ENCODE measurements around the gene MSH5. TPM values are rescaled to one million over a fixed set of nuclear protein-coding genes. Genes with fewer than 3 reads are reported as not detected.

Gene MSH5
- total RNA-seq, 2 donors from 2014 or later = 35.7 to 57.2 TPM

DNA sequence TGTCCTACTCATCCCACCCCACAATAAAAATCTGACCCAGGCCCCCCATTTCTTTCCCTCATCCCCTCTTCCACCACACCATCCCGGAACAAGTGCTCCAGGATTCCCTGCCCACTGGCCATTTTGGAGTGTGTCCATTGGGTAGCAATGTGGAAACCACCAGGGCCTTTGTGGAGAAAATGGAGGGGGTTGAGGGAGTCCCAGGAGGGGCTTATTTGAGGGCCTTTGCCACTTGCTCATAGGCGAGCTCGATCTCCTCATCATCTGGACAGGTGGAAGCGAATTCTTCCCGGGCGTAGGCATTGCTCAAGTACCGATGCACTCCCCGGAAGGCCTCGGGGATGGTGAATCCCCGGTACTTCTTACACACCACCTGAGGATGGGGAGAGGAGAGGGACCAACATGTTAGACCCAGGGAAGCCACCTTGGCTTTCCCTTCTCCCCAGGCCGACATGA lies 9.1 kb upstream of the MSH5 start:
- Mint-ChIP-seq H3K27ac (peak overlapping the region; percentile 97), H3K9me3 (no peaks in the 10 kb centered on the region), H3K36me3 (ENCODE audit: low read depth) (peaks cover 65% of the 10 kb centered on the region), H3K4me1 (peaks cover 19% of the 10 kb centered on the region), H3K27me3 (ENCODE audit: insufficient read depth) (no peaks in the 10 kb centered on the region), H3K4me3 (peak overlapping the region; percentile 92)
- H3K9me3 ChIP-seq (ENCODE audit: control insufficient read depth, low read length) = no peaks in the 10 kb centered on the region
- no peaks in the 10 kb centered on the region for H3K27me3 ChIP-seq (ENCODE audit: control insufficient read depth, insufficient read depth, low read length, poor library complexity, severe bottlenecking)
- H3K4me3 ChIP-seq (ENCODE audit: low read length) = peak overlapping the region; percentile 88
- TF ChIP-seq CTCF (conservative IDR thresholded peaks at IDR 0.05) = no peak
- DNase-seq = peak; percentile 58
- peaks cover 5% of the 10 kb centered on the region for H3K4me1 ChIP-seq (ENCODE audit: control insufficient read depth, insufficient read depth, low read length)
- peaks cover 73% of the 10 kb centered on the region for H3K36me3 ChIP-seq (ENCODE audit: control insufficient read depth, insufficient read depth, low read length)
- H3K9ac ChIP-seq (ENCODE audit: extremely low read depth, low read length, poor library complexity, severe bottlenecking) = no peak overlapping the region
- no peak overlapping the region for H3K27ac ChIP-seq (ENCODE audit: low read depth, low read length)
- WGBS, 2 experiments (ENCODE audit: insufficient coverage in 1 of 2, insufficient read length in 1 of 2) = 73 to 88% methylated on average over 2 to 11 of the region's 11 CpGs

GRCh38 chr6:31732029-31732428 lies 7.8 kb upstream of the MSH5 start:
- H3K4me1 ChIP-seq (ENCODE audit: control insufficient read depth, insufficient read depth, low read length) = peaks cover 9% of the 10 kb centered on the region
- H3K4me3 ChIP-seq (ENCODE audit: low read length) = no peak overlapping the region
- H3K27ac Mint-ChIP-seq = no peak overlapping the region
- peaks cover 25% of the 10 kb centered on the region for H3K4me1 Mint-ChIP-seq
- H3K36me3 Mint-ChIP-seq (ENCODE audit: low read depth) = peaks cover 51% of the 10 kb centered on the region
- no peaks in the 10 kb centered on the region for H3K9me3 ChIP-seq (ENCODE audit: control insufficient read depth, low read length)
- no peaks in the 10 kb centered on the region for H3K9me3 Mint-ChIP-seq
- H3K27me3 Mint-ChIP-seq (ENCODE audit: insufficient read depth) = no peaks in the 10 kb centered on the region
- H3K27me3 ChIP-seq (ENCODE audit: control insufficient read depth, insufficient read depth, low read length, poor library complexity, severe bottlenecking) = no peaks in the 10 kb centered on the region
- no peak for TF ChIP-seq CTCF (conservative IDR thresholded peaks at IDR 0.05)
- peaks cover 60% of the 10 kb centered on the region for H3K36me3 ChIP-seq (ENCODE audit: control insufficient read depth, insufficient read depth, low read length)
- no peak overlapping the region for H3K4me3 Mint-ChIP-seq
- H3K9ac ChIP-seq (ENCODE audit: extremely low read depth, low read length, poor library complexity, severe bottlenecking) = no peak overlapping the region
- WGBS, 2 experiments (ENCODE audit: insufficient coverage in 1 of 2, insufficient read length in 1 of 2) = 50 to 81% methylated on average over 1 to 3 of the region's 3 CpGs
- H3K27ac ChIP-seq (ENCODE audit: low read depth, low read length) = no peak overlapping the region
- DNase-seq = no peak

DNA sequence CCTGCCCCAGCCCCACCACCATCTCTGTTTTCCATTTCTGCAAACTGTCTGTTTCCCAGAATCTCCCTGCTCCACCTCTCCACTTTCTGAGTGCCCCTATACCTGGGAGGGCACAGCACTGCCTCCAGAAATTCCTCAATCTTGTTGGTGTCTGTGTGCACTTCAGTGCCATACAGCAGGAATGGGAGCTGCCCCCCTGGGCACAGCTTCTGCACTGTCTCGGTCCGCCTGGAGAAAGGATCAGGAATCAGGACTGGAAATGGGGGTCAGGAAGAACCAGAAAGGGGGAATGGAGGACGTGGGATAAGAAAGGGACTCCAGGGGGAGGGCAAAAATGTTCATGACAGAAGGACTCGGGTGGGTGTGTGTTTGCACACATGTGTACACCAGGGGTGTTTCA lies 6.1 kb upstream of the MSH5 start:
- no peak for DNase-seq
- H3K9ac ChIP-seq (ENCODE audit: extremely low read depth, low read length, poor library complexity, severe bottlenecking) = no peak overlapping the region
- no peaks in the 10 kb centered on the region for H3K9me3 Mint-ChIP-seq
- peak overlapping the region; percentile 99 for H3K4me3 Mint-ChIP-seq
- H3K27ac ChIP-seq (ENCODE audit: low read depth, low read length) = no peak overlapping the region
- H3K27me3 Mint-ChIP-seq (ENCODE audit: insufficient read depth) = no peaks in the 10 kb centered on the region
- peak overlapping the region; percentile 98 for H3K4me3 ChIP-seq (ENCODE audit: low read length)
- H3K36me3 ChIP-seq (ENCODE audit: control insufficient read depth, insufficient read depth, low read length) = peaks cover 44% of the 10 kb centered on the region
- H3K4me1 Mint-ChIP-seq = peaks cover 42% of the 10 kb centered on the region
- no peak for TF ChIP-seq CTCF (conservative IDR thresholded peaks at IDR 0.05)
- no peaks in the 10 kb centered on the region for H3K9me3 ChIP-seq (ENCODE audit: control insufficient read depth, low read length)
- peaks cover 37% of the 10 kb centered on the region for H3K36me3 Mint-ChIP-seq (ENCODE audit: low read depth)
- H3K4me1 ChIP-seq (ENCODE audit: control insufficient read depth, insufficient read depth, low read length) = peaks cover 15% of the 10 kb centered on the region
- no peaks in the 10 kb centered on the region for H3K27me3 ChIP-seq (ENCODE audit: control insufficient read depth, insufficient read depth, low read length, poor library complexity, severe bottlenecking)
- 91 to 96% methylated on average over 4 of the region's 4 CpGs for WGBS, 2 experiments (ENCODE audit: insufficient coverage in 1 of 2, insufficient read length in 1 of 2)
- peak overlapping the region; percentile 93 for H3K27ac Mint-ChIP-seq

All from endodermal cell (in vitro differentiated cells).